A204.1 (cell line): Measurements from ENCODE around the gene OR13G1.
"Not testable (repeated sequence)": the region's sequence is repeated elsewhere in the genome, so short reads cannot be mapped to it uniquely, and the experiment has no call there.

ENCODE experiments used
- FAIRE-seq: peaks from 2 replicates; lab custom pipeline; 2012; peaks lifted over from hg19 to GRCh38; lab: Jason Lieb, UNC

OR13G1 gene, protein sequence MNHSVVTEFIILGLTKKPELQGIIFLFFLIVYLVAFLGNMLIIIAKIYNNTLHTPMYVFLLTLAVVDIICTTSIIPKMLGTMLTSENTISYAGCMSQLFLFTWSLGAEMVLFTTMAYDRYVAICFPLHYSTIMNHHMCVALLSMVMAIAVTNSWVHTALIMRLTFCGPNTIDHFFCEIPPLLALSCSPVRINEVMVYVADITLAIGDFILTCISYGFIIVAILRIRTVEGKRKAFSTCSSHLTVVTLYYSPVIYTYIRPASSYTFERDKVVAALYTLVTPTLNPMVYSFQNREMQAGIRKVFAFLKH

DNA sequence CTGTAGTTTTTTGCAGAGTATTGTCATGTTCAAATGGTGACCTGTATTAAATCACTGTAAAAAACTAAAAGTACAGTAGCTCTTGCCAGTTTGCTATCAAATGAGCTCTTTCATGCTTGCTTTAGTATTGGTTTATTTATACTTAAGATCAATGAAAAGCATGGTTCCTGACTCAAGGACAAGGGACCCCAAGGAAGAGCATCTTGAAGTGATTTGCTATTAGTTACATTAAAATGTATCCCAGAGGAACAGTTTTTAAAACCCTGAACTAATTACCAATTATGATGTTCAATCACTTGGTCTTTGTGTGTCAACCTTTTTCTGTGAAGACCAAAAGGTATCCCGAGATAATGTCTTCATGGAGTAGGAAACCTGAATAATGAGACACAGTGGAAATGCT, at the start of gene OR13G1:
TSS of gene OR13G1 (minus strand) at position 101 of the 400 bp plus-strand sequence. CDS start 6,698 bp downstream, outside the sequence.
- no peak for FAIRE-seq

DNA sequence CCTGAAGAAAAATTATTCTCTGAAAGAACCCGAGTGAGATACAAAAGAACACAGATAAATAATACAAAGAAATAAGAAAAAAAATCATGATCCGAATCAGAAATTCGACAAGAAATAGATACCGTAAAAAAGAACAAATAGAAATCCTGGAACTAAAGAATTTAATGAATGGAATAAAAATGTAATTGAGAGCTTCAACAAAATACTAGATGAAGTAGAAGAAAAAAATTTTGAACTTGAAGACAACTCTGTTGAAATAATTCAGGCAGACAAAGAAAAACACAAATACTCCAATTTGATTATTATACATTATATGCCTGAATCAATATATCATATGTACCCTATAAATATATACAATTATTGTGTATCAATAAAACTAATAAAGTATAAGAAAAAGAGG, 41.7 kb upstream of the OR13G1 start:
- FAIRE-seq = peak; percentile 16

DNA sequence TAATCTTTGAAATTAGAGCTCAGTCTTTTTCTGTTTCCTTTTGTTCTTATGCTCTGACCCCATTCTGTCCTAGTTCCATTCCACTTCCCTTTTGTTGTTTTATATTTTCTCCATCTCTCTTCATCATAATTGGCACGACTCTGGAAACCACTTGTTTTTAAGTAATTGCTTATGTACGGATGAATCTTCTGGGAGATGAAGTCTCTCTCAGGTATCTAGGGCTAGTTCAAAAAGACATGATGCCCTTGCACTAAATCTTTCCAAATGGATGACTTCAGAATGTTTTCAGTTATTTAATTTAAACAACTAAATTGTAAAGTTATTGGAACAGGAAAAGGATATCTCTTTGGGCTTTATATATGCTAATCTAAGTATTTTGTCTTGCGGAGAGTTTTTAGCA, 37.0 kb upstream of the OR13G1 start, which contains the start of gene OR6F1:
TSS of gene OR6F1 (minus strand) at position 101 of the 400 bp plus-strand sequence. CDS start 3,891 bp downstream, outside the sequence.
- FAIRE-seq = no peak

DNA sequence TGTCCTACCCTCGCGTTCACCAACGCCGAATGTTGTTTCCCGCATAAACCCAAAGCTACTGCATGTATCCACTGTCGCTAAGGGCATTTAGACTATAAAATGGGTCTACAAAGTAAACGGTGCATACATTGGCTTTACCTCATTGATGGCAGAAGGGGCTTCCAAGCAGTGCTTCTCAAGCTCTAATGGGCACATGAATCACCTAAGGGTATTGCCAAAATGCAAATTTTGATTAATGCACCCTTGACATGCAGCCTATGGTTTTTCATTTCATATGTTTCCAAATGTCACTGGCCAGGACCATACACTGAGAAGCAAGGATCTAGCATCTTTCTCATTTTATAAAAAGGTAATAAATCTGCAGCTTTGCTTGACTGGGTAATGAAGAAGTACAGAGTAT, 34.2 kb upstream of the OR13G1 start:
- no peak for FAIRE-seq

DNA sequence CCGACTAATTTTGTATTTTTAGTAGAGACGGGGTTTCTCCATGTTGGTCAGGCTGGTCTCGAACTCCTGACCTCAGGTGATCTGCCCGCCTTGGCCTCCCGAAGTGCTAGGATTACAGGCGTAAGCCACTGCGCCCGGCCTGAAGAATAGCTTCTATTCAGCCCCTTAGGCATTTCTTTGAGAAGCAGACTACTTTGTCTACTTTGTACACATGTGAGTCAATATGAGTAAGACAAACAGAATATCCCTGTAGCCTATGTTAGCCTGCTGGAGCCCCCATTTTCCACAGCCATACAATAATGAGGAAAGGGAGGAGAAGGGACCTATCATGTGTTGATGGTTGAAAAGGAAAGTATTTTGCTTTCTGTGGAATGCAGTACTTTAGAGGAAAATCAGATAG, 31.1 kb upstream of the OR13G1 start:
- not testable (repeated sequence) for FAIRE-seq

DNA sequence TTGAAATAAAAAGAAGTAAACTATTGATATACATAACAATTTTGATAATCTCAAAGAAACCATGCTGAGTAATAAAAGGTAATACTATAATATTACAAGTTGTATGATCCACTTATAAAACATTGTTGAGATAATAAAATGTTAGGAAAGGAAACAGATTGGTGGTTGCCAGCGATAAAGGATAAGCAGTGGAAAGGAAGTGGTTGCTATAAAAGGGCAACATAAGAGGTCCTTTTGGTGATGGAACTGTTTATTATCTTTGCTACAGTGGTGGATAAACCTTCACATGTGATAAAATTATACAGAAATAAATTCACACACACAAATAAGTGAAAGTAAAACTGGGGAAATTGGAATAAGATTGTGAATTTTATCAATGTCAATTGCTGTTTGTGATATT, 21.8 kb upstream of the OR13G1 start:
- no peak for FAIRE-seq

DNA sequence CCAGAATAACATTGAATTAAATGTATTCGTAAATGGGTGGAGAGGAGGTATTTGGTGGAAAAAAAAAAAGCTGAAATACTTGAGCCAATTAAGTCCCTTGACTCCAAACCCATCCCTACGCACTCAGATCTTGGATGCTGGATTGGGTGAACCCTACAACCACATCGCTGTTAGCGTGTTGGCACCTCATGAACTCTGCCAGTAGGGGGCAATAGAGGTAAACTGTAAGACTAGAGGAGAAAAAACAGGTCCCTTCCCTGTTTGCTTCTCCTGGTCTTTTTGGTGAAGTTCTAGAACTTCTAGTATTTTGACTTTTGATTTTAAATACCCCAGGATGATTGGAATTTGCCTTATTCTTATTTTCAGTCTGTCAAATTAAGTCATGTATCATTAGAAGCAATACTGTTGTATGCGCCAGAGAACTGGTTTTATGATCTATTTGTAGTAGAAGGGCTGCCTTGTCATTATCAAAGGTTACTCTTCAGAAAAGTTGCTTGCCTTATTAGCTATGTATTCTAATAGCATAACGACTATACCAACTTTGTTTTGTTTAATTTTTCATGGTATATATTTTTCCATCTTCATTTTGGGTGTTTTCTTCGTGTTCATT, 1.9 kb upstream of the OR13G1 start:
- FAIRE-seq = peak; percentile 83

DNA sequence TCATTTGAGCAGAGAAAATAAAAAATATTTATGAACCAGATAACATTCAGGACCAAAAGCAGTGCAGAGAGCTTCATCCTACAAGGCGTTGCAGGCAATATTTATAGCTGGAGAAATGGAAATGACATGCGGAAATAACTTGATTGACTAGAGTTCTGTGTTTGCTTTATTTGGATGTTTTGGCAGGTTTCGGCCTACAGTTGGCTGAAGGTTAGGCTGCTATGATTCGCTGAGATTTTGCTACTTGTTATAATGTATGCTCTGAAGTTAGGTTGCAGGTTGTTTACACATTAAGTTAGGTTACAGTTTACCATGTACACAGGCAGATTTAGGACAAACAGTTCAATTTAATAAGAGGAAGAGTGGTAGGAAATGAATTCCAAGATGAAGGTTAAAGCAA, 632 bp upstream of the OR13G1 start:
- FAIRE-seq = no peak

DNA sequence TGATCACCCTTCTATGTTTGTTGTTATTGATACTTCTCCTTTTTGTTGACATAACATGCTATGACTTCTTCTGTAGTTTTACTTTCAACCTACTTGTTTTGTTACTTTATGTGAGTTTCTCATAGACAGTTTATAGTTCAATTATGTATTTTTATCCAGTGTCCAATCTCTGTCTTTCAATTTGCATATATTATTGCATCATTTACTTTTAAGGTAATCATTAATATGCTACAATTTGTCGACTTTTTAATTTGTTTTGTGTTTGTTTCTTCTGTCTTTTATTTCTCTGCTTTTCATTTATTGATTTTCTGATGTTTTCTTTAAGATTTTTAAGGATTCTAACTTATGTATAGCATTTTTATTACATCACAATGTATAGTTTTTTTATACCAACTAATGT, 10.3 kb downstream of the OR13G1 start:
- FAIRE-seq = peak; percentile 75

DNA sequence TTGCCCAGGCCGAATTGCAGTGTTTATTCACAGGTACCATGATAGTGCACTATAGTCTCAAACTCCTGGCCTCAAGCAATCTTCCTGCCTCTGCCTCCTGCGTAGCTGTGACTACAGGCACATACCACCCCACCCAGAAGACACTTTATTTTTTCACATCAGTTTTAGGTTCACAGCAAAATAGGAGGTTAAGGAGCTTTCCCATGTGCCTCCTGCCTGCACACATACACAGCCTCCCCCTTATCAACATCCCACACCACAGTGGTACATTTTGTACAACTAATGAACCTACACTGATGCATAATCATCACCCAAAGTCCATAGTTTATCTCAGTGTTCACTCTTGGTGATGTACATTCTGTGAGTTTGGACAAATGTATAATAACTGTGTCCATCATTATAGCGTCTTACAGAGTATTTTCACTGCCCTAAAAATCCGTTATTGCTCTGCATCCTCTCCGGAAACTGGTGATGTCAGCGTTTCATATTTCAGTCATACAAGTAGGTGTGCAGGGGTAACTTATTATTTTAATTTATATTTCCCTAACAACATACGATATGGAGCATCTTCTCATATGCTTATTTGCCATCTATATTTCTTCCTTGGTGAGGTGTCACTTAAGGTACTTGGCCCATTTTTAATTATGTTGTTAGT, 23.2 kb downstream of the OR13G1 start:
- FAIRE-seq = no peak

DNA sequence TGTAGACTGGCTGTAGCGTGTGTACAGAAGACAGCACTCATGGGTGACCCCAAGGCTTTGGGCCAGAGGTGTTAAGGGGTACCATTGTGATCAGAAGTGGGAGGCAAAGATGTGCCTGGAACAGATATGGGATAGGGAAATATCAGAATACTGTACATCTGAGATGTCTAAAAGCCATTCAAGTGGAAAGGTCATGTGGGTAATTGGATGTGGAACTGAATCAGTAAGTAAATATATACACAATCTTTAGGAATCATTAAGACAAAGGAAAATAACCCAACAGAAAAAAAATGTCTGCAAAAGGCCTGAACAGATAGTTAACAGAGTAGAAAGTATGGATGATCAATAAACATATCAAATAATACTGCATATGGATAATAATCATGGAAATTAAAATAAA, 26.5 kb downstream of the OR13G1 start:
- no peak for FAIRE-seq

DNA sequence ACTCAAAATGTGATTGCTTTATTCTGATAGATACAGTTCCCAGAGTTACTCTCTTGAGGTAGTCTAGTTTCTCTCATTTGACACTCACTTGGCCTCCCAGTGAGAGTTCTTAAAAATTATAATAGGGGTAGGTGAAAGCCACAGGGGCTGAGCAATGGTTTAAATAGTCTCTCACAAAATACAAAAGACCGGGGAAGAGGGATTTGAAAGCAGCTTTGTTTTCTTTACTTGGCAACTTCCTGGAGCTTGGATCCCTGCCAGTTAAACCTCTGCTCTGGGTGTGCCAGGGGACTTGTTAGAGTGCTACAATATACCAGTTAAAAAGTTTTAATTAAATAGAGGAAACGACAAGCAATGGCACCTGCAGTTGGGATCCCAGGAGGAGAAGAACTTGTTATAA, 31.7 kb downstream of the OR13G1 start:
- no peak for FAIRE-seq

DNA sequence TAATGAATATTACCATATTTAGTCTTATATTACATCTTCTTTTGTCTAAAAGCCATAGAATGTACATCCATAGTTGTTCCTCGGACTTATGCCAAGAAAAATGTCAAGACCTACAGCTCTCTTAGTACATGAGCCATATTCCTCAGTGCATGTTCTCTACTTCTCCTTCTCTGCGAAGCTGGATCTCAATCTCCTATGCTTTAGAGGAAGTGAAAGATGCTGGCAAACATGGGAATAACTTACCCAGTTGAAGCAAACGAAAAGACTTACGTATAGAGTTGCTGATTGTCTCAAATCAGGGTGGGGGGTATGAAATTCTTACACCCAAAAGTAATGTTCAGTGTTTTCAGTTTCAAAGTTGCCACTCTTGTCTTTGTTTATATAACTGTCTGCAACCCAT, 32.7 kb downstream of the OR13G1 start:
- no peak for FAIRE-seq

DNA sequence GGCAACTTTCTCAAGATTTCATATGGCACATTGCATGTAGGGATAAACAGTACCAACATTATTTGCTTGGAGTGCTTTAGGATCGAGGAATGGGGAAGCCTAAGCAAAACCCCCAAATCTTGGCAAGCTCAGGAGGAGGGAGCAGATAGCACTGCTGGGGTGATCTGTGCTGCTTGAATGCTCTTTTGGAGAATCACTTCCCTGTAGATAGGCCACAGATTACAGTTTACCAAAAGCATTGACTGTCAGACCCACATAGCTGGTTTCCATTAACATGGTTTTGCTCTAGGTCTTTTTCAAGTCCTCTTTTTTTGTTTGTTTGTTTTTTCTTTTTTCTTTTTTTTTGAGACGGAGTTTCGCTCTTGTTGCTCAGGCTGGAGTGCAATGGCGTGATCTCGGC, 36.8 kb downstream of the OR13G1 start:
- FAIRE-seq = no peak

DNA sequence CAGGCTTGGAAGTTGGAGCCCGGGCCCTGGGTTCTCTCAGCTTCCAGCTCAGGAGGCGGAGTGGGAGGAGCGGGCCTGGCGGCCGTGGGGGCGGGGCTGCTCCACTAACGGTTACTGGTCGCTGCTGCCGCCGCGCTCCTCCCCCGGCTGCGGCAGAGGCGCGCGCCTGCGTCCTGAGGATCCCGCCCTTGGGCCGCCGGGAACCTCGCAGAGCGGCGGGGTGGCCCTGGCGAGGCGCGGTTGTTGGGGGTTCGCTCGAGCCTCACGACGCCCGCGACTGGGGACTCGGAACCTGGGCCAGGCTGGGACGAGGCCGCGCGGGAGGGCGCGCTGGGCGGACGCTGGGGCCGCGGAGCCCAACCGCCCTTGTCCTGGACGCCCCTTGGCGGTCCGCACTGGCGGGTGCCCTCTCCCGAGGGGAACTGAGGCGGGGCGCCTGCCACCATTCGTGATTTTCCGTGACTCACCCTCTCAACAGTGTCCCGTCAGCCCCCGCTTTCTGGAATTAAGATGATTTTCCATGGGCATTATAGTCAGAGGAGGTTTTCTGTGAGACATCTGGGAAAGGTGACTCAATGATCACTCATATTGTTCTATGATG, 40.1 kb downstream of the OR13G1 start:
- FAIRE-seq = no peak

DNA sequence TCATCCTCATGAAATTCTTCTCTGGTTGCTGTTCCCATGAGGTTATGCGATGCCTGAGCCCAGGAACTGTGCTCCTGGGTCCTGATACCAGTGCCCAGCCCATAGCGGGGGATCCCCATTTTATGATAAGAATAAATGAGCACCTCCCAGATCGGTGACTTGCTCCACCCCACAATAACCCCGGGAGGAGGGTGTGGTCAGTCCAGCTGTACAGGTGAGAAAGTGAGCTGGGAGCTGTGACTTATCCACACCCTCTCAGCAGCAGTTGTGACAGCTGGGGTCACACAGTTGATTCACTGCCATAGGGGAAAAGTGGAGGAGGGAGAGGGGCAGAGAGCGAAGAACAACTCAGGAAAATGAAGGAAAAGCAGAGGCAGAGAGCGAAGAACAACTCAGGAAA, 40.8 kb downstream of the OR13G1 start:
- FAIRE-seq = no peak

DNA sequence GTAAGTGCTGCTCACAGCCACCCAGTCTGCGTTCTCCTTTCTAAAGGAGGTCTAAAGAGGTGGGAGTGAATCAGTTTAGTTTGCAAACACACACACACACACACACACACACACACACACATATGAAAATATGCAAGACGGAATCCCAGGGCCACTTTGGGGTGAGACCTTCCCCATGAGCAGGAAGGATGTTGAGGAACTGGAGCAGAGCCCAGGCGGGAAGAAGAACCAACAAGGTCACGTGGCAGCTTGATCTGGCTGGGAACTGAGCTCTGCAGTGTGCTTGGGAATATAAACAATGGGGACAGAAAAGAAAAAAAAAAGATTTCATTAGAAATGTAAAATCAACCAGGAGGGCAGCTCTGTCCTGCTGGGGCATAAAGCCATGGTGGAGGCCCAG, 41.5 kb downstream of the OR13G1 start:
- FAIRE-seq = no peak

DNA sequence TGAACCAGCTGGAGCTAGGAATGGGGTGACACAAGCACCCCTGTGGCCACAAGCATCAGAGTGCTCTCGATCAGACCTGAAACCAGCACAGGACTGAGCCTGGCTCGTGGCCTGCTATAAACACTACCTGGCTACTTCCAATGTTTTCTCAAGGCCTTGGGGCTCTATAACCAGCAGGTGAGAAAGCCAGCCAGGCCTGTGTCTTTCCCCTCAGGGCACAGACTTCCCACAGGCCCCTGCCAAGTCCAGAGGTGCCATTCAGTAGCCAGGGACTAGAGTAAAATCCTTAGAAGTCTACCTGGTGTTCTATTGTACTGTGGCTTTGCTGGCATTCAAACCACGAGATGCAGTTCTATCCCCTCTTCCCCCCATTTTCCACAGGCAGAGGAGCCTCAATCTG, 51.6 kb downstream of the OR13G1 start:
- FAIRE-seq = no peak
